Activated CD4-positive, alpha-beta T cell treated with anti-CD3 and anti-CD28 coated beads, Interleukin-10, Interleukin-2, amounts not matched to agents 100 ng/mL and 50 ng/mL, durations not matched to agents 16 hours and 8 hours (primary cell): ENCODE measurements around the gene ABCA6.
"Not testable (repeated sequence)": the region's sequence is repeated elsewhere in the genome, so short reads cannot be mapped to it uniquely, and the experiment has no call there.

ENCODE experiments used
- DNase-seq: peaks from one replicate; pipeline ENCODE4 v3.0.0-alpha.2; 2020

Gene ABCA6

DNA sequence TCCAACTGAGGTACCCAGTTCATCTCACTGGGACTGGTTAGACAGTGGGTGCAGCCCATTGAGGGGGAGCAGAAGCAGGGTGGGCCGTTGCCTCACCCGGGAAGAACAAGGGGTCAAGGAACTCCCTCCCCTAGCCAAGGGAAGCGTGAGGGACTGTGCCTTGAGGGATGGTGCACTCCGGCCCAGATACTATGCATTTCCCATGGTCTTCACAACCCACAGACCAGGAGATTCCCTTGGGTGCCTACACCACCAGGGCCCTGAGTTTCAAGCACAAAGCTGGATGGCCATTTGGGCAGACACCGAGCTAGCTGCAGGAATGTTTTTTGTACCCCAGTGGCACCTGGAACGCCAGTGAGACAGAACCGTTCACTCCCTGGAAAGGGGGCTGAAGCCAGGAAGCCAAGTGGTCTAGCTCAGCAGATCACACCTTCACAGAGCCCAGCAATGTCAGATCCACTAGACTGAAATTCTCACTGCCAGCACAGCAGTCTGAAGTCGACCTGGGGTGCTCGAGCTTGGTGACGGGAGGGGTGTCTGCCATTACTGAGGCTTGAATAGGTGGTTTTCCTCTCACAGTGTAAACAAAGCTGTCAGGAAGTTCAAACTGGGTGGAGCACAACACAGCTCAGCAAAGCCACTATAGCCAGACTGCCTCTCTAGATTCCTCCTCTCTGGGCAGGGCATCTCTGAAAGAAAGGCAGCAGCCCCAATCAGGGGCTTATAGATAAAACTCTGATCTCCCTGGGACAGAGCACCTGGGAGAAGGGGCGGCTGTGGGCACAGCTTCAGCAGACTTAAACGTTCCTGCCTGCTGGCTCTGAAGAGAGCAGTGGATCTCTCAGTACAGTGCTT, 71.1 kb downstream of the ABCA6 start:
- DNase-seq = not testable (repeated sequence)

- DNase-seq = no peak
Measured at GRCh38 chr17:69069226-69069750, 72.4 kb downstream of the ABCA6 start.

DNA sequence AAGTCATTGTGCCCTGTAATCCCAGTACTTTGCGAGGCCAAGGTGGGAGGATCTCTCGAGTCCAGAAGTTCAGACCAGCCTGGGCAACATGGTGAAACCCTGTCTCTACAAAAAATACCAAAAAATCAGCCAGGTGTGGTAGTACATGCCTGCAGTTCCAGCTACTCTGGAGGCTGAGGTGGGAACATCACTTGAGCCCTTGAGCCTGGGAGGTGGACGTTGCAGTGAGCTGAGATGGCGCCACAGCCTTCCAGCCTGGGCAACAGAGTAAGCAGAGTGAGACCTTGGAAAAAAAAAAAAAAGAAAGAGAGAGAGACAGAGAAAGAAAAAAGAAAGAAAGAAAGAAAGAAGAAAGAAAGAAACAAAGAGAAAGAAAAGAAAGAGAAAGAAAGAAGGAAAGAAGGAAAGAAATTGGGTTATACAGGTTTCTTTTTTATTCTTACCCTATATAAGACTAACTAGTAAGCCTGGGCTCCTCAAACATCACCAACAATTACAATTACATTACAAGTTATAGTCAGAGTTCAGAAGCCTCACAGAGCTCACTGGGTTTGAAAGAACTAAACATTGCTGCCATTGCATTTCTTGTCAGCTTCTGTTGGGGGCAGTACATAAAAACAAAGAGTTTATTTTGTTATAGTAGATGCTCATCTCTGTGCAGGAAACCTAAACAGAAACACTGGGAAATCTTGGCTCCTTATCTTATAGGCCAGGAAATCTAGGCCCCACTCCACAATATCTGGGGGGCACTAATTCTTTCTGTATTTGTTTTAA, 74.2 kb downstream of the ABCA6 start:
- no peak for DNase-seq

DNA sequence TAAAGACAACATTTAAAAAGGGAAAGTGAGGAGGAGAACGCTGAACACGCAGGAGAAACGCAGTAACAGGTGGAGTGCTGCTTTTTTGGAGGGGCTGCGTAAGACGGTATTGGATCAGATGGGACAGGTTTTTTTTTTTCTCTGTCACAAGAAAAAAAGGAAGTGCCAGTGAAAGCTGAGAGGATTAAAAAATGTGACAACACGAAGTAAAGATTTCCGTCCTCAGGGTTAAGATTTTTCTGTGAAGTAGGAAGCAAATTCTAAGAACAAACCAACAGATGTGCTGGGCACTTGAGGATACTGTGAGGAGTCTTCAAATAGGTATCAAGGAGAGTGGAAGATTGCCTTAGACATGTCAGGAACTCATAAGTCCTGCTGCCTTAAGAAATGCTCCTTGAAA, 75.2 kb downstream of the ABCA6 start:
- DNase-seq = no peak

- no peak for DNase-seq
Measured at GRCh38 chr17:69065113-69065512, 76.6 kb downstream of the ABCA6 start.

GRCh38 chr17:69064476-69064875, 77.2 kb downstream of the ABCA6 start:
- DNase-seq = no peak

DNA sequence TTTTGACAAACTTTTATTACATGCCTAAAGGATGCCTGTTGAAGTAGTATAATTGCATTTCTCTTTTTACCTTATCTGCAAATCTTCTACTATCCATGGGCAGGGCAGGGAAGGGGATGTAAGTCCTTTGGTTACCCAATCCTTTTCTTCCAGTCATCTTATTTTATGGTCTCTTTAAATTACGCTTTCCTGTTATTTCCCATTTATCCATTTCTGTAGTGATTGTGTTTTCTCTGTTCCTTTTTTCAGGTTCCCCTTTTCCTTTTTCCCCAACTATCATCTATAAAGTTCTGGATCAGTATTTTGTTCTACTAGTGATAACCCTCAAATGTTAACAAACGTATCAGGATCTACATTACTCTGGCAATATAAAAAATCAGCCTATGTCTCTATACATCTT, 77.7 kb downstream of the ABCA6 start:
- no peak for DNase-seq

DNA sequence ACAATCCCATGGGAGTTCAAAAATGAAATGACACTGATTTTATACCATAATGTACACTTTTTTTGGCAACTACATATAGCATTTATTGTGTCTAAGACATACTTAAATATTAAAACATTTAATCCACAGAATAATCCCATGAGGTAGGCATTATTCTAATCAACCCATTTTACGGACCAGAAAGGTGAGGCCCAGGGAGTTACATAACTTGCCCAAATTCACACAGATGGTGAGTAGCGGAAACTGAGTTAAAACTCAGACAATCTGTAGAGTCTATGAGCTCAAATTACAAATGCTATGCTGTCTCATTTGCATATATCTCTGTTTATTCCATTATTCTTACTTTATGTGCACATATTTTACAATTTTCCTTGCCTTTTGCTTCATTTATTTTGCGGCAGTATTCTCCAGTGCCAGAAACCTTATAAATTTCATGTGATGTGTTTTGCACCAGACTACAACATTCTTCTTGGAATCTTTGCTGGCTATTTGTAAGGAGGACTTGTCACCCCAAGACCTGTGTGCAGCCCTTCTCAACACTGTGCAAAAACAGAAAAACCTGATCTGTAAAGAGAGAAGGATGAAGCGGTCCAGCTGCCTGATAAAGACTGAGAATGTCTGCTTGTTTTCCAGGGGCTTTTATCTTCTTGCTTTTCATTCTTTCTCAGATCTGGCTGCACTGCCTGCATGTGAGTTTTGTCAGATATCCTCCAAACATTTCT, 78.7 kb downstream of the ABCA6 start:
- no peak for DNase-seq

GRCh38 chr17:69061721-69062556, 79.8 kb downstream of the ABCA6 start:
- DNase-seq = no peak

DNA sequence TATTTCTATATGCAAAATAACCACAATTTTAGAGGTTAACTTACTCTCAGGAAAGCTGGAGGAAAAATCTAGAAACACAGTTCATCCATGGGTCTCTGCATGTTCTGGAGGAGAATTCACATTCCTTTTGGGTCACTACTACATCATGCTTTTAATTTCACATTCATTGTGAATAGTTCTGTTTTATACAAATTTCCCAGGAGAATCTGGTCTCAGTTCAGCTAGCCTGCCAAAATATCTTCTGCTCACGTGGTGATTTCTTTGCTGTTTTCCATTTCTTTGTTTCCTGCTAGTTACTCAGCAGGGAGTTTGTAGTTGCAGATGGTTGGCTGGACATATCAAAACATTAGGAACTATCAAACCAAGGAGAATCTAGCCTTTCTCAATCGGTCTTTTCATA, 80.9 kb downstream of the ABCA6 start, which contains the start of gene ABCA9:
TSS of gene ABCA9 (minus strand) at position 106 of the 400 bp plus-strand sequence. CDS start 9,801 bp downstream, outside the sequence.
- DNase-seq = no peak

DNA sequence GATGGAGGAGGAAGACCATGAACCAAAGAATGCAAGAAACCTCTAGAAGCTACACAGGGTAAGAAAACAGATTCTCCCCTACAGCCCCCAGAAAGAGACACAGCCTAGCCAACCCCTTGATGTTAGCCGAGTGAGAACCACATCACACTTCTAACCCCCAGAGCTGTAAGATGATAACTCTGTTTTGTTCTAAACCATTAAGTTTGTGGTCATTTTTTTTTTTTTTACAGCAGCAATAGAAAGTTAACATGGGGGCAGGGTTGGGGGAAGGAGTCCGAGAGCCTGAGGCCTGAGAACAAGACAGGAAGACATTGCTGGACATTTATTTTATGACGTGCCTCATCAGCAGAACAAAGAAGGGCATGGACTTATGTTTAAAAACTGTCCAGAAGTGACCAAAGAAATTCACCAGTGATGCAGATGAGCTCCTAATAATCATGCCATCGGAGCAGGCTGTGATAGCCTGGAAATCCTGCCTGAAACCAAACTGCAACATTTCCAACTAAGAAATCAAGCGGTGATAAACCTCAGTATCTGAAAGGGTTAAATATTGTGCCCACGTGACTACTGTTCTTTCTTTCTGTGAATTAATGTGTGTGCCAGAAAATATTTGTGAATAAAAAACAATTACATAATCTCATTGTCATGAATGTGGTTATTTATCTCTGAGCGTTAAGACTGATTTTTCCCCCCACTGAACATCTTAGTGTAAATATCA, 82.1 kb downstream of the ABCA6 start:
- no peak for DNase-seq

DNA sequence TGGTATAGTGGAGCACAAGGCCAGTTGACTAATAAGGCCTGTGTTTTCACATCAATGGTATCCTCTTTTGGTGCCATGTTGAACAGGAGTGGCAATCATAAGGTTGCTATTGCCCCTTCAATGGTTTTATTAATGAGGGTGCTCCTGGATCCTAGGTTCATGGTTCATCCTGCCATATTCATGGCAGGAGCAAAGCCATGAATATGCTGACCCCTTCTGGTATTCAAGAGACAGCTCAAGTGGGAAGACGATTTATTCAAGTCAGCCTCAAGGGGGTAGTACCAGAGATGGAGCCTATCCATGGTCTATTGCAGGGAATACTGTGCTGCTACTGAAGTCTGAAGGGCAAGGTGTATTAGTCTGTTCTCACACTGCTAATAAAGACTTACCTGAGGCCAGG, 83.5 kb downstream of the ABCA6 start:
- DNase-seq = no peak

DNA sequence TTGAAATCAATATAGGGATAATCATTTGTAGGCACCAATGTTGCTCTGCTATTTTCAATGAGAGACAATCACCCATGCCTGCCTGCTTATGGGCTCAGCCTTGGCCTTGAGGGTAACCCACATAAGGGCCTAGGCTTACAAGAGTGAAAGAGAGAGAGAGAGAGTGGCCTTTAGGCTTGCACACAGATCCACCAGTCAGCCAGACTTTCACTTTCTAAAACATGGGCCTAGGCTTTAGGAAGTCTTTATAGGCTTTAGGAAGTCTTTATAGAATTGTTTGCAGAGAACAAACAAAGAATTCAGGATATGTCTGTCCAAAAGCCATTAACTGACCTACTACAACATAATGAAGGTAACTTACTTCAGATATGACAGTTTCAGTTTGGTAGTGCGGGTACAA, 84.4 kb downstream of the ABCA6 start:
- no peak for DNase-seq

DNA sequence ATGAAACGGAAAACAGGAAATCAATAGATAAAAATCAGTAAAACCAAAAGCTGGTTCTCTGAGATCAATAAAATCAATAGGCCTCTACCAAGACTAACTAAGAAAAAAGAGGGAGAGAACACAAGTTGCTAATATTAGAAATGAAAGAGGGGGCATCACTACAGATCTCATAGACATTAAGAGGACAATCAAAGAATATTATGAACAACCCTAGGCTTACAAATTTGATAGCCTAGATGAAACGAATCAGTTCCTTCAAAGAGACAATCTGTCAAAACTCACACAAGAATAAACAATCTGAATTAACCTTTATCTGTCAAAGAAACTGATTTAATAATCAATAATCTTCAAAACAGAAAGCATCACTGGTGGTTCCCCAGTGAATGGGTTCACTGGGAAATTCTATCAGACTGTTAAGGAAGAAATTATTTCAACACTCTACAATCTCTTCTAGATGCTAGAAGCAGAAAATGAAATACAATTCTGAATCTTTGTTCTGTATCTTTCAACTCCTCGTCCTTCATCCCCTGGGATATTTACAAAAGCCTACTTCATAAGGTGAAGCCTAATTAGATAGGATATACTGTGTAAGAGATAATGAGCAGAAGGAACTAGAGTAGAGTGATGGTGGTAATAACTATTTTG, 85.4 kb downstream of the ABCA6 start:
- no peak for DNase-seq

- DNase-seq = no peak
Measured at GRCh38 chr17:69055334-69055733, 86.4 kb downstream of the ABCA6 start.

- DNase-seq = no peak
Measured at GRCh38 chr17:69050999-69051775, 90.5 kb downstream of the ABCA6 start.

DNA sequence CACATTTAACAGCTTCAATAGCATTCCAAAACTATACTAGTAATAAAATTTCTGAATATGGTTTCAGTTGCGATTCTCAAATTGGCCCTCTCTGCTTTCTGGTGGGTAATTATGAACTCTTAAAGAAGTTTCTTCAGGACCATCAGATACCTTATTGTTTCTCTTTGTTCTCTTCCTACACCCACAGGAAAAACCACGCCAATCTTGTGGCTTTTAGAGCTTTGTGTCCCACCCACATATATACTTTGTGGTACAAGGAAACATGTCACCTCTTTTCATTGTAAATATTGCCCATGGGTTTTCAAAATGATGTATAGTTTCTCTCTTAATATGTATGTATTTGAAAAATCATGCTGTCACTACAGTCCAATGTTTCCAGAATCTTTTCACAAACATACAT, 93.1 kb downstream of the ABCA6 start:
- DNase-seq = no peak

DNA sequence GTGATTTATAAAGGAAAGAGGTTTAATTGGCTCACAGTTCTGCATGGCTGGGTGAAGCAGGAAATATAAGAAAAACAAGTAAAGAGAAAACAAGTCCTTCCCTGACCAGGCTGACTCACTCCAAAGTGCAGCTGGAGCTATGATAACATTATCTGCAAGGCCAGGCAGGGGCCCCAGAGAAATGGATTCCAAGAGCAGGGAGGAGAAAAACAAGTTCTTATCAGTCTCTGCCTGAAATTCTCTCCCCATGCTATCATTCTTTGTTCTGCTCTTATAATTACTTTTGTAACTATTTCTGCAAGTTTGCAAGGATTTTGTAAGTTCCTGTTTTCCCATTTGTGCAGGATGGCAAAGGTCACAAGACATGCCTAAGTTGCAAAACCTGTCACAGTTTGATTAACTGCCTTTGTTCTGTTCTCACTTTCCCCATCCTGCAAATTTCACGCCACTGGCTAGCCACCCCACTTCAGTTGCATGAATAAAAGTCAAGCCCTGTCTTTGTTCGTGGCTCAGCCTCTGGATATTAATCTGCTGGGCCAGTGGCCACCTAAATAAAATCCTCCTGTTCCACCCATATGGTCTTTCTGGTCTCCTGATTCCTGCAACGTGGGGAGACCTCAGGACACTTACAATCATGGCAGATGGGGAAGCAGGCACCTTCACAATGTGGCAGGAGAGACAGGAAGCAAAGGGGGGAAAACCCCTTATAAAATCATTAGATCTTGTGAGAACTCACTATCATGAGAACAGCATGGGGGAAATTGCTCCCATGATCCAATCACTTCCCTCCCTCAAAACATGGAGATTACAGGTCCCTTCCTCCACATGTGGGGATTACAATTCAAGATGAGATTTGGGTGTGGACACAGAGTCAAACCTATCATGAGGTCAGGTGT, 94.1 kb downstream of the ABCA6 start:
- DNase-seq = no peak
